ENCODE data around the gene STAT5B.

Gene STAT5B

DNA sequence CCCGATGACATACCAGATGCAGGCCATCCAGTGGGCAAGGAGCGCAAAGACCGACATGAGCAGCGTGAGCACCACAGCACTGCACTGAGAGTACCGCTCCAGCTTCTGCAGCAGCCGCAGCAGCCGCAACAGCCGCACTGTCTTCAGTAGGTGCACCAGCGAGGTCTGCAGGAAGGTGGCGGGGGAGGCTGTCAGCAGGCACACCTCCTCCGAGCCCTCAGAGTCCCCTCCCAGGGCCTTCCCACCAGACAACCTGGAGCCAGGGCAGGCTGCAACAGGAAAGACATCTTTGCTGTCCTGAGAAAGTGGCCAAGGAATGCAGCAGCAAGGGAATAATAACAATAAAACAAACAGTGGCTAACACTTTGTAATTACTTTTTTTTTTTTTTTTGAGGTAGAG, 104.4 kb downstream of the STAT5B start:
- TF ChIP-seq YY1 (IDR thresholded peaks at IDR 0.05; ENCODE audit: low read depth) (no peak), ZBTB7A (IDR thresholded peaks at IDR 0.05; ENCODE audit: low read depth) (no peak), TEAD4 (IDR thresholded peaks at IDR 0.05) (no peak), TAF1 (IDR thresholded peaks at IDR 0.05; ENCODE audit: low read depth) (no peak), FOXM1 (IDR thresholded peaks at IDR 0.05; ENCODE audit: borderline replicate concordance, low read depth) (no peak), CEBPB (IDR thresholded peaks at IDR 0.05) (no peak), EGR1 (IDR thresholded peaks at IDR 0.05) (no peak), RAD21 (IDR thresholded peaks at IDR 0.05; ENCODE audit: low read depth) (no peak), NFIC (IDR thresholded peaks at IDR 0.05) (no peak)
- TF ChIP-seq, protein P1, sequence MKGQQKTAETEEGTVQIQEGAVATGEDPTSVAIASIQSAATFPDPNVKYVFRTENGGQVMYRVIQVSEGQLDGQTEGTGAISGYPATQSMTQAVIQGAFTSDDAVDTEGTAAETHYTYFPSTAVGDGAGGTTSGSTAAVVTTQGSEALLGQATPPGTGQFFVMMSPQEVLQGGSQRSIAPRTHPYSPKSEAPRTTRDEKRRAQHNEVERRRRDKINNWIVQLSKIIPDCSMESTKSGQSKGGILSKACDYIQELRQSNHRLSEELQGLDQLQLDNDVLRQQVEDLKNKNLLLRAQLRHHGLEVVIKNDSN (IDR thresholded peaks at IDR 0.05) = no peak
- TF ChIP-seq, protein P2, sequence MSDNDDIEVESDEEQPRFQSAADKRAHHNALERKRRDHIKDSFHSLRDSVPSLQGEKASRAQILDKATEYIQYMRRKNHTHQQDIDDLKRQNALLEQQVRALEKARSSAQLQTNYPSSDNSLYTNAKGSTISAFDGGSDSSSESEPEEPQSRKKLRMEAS (IDR thresholded peaks at IDR 0.05) = no peak

DNA sequence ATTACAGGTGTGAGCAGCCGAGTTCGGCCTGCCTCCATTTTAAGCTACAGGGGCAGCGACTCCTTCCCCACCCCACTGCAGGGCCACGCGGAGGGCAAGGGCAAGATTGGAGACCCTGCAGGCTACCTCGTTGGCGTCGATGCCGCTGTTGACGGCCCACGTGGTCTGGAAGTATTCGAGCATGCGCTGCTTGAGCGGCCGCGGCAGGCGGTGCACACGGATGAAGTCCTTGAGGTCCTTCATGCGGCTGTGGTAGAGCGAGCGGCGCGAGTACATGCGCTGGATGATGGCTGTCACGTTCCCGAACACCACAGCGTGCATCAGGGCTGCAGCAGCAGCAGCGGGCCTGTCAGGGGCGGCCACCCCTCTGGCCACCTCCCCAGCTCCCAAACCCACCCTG, 106.8 kb downstream of the STAT5B start:
- TF ChIP-seq CEBPB (IDR thresholded peaks at IDR 0.05) (no peak), TAF1 (IDR thresholded peaks at IDR 0.05; ENCODE audit: low read depth) (no peak), ZBTB7A (IDR thresholded peaks at IDR 0.05; ENCODE audit: low read depth) (no peak), RAD21 (IDR thresholded peaks at IDR 0.05; ENCODE audit: low read depth) (no peak), NFIC (IDR thresholded peaks at IDR 0.05) (no peak), EP300 (IDR thresholded peaks at IDR 0.05; ENCODE audit: borderline replicate concordance) (no peak), EGR1 (IDR thresholded peaks at IDR 0.05) (no peak)
- TF ChIP-seq, protein P2 (IDR thresholded peaks at IDR 0.05) = no peak
- TF ChIP-seq, protein P1 (IDR thresholded peaks at IDR 0.05) = no peak

DNA sequence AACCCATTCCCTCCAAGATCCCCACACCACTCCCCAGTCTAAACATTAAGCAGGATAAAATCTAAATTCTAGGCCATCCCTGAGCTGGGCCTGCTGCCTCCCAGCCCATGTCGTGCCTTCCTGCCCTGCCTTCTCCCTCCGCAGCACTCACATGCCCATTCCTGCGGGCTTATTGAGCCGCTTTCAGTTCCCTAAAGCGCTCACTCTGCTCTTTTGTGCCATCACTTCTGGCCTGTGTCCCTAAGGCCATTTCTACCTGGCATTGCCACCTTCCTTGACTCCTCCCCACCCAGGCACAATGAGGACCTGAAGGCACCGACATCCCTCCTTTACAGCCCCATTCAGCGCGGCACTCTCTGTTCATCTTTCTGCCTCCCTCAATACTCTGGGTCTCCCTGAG, 108.4 kb downstream of the STAT5B start:
- TF ChIP-seq FOXM1 (IDR thresholded peaks at IDR 0.05; ENCODE audit: borderline replicate concordance, low read depth) (no peak), ZBTB7A (IDR thresholded peaks at IDR 0.05; ENCODE audit: low read depth) (no peak), TAF1 (IDR thresholded peaks at IDR 0.05; ENCODE audit: low read depth) (no peak)

DNA sequence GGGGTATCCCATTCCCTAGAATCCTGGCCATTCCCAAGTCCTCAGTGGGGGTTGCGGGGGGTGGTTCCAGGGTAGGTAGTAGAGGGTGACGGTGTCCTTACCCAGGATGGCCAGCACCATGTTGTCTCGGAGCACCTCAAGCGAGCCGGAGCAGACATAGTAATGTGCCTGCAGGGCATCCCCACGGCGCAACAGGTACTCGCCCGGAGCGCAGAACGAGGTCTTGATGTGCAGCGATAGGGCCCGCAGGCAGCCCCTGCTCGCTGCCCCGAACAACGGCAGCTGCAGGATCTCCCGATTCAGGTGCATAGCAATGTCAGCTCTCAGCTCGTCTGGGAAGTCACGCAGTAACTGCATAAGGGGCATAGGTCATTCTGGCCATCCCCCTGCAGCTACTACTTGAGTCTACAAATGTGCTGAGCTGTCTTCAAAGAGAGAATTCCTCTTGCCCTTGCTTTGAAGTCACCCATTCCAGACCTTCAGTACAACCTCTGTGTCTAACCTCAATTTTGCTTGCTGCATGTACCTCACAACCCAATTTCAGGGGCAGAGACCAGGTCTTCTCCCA, 109.9 kb downstream of the STAT5B start:
- TF ChIP-seq RAD21 (IDR thresholded peaks at IDR 0.05; ENCODE audit: low read depth) (no peak), TCF12 (IDR thresholded peaks at IDR 0.05; ENCODE audit: low read depth) (no peak), TEAD4 (IDR thresholded peaks at IDR 0.05) (no peak), ZBTB7A (IDR thresholded peaks at IDR 0.05; ENCODE audit: low read depth) (no peak), YY1 (IDR thresholded peaks at IDR 0.05; ENCODE audit: low read depth) (no peak), CREB1 (IDR thresholded peaks at IDR 0.05; ENCODE audit: low read depth) (no peak), EP300 (IDR thresholded peaks at IDR 0.05; ENCODE audit: borderline replicate concordance) (no peak), CEBPB (IDR thresholded peaks at IDR 0.05) (no peak)
- TF ChIP-seq, protein P3, sequence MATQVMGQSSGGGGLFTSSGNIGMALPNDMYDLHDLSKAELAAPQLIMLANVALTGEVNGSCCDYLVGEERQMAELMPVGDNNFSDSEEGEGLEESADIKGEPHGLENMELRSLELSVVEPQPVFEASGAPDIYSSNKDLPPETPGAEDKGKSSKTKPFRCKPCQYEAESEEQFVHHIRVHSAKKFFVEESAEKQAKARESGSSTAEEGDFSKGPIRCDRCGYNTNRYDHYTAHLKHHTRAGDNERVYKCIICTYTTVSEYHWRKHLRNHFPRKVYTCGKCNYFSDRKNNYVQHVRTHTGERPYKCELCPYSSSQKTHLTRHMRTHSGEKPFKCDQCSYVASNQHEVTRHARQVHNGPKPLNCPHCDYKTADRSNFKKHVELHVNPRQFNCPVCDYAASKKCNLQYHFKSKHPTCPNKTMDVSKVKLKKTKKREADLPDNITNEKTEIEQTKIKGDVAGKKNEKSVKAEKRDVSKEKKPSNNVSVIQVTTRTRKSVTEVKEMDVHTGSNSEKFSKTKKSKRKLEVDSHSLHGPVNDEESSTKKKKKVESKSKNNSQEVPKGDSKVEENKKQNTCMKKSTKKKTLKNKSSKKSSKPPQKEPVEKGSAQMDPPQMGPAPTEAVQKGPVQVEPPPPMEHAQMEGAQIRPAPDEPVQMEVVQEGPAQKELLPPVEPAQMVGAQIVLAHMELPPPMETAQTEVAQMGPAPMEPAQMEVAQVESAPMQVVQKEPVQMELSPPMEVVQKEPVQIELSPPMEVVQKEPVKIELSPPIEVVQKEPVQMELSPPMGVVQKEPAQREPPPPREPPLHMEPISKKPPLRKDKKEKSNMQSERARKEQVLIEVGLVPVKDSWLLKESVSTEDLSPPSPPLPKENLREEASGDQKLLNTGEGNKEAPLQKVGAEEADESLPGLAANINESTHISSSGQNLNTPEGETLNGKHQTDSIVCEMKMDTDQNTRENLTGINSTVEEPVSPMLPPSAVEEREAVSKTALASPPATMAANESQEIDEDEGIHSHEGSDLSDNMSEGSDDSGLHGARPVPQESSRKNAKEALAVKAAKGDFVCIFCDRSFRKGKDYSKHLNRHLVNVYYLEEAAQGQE (IDR thresholded peaks at IDR 0.05; ENCODE audit: low read depth) = no peak

DNA sequence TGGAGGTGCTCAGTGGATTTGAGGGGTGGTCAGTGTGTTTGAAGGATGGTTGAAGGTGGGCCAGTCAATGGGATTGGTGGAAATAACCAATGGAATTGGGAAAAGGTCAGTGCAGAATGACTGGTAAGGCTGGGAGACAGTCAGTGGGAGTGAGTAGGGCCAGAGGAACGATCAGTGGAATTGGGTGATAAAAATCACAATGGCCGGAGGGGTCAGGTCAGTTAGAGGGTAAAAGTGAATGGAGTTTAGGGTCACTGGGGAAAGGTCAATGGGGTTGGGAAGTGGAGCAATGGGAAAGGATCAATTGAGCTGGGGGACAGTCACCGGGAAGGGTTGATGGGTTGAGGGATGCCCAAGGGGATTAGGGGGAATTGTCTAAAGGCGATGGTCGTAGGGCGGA, 110.4 kb downstream of the STAT5B start:
- TF ChIP-seq YY1 (IDR thresholded peaks at IDR 0.05; ENCODE audit: low read depth) (no peak), NFIC (IDR thresholded peaks at IDR 0.05) (no peak)
- TF ChIP-seq, protein P2 (IDR thresholded peaks at IDR 0.05) = no peak

DNA sequence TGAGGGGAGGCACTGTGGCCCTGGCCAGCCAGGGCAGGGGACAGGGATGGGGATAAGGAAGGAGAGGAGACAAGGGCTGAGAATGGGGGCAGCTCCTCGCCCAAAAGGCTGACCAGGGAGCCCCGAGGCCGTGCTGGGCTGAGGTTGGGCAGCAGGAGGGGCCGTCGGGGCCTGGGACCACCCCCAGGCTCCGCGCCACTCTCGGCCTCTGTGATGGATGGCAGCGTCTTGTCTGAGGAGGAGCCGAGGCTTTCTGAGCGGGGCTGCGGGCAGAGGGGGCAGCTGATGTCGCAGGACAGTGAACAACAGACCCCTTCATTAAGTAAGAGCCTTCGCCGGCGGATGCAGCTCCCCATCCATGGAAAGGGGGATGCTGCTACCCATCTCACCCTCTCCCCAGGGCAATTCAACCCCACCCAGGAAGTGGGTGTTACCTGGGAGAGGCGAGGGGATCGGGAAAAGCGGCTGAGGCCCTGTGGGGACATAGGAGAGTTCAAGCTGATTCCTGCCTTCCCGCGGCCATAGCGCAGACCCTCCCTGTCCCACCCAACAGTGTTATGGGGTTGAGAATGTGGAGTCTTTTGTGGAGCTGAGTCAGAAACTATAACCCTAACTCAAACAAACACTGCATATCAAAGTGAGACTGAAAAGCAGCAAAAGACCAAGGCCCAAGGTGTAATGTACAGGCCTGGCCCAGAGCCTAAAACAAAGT, 112.3 kb downstream of the STAT5B start:
- TF ChIP-seq CEBPB (IDR thresholded peaks at IDR 0.05) (no peak), ZBTB7A (IDR thresholded peaks at IDR 0.05; ENCODE audit: low read depth) (no peak), RAD21 (IDR thresholded peaks at IDR 0.05; ENCODE audit: low read depth) (no peak), CREB1 (IDR thresholded peaks at IDR 0.05; ENCODE audit: low read depth) (no peak), EP300 (IDR thresholded peaks at IDR 0.05; ENCODE audit: borderline replicate concordance) (no peak), TEAD4 (IDR thresholded peaks at IDR 0.05) (no peak), EGR1 (IDR thresholded peaks at IDR 0.05) (no peak), YY1 (IDR thresholded peaks at IDR 0.05; ENCODE audit: low read depth) (no peak), TCF12 (IDR thresholded peaks at IDR 0.05; ENCODE audit: low read depth) (no peak)
- TF ChIP-seq, protein P2 (IDR thresholded peaks at IDR 0.05) = no peak
- TF ChIP-seq, protein P1 (IDR thresholded peaks at IDR 0.05) = no peak
- TF ChIP-seq, protein P3 (IDR thresholded peaks at IDR 0.05; ENCODE audit: low read depth) = no peak

Measured in Ishikawa (cell line).